HepG2 (cell line): ENCODE results near the gene MLST8. TPM values are rescaled to one million over a fixed set of nuclear protein-coding genes. Genes with fewer than 3 reads are reported as not detected.

Experiments used
- ATAC-seq: fragments of 200-7000 bp; cut with Tn5 transposase; 3 replicates; pipeline ENCODE4 v1.9.1; 2020; ENCODE audit warnings: mild to moderate bottlenecking, moderate library complexity
- BruUV-seq: library from RNA; stranded (reverse); fragments of 400-500 nt; replicated peaks from 2 replicates; lab custom pipeline; 2021; lab: Mats Ljungman, UMichigan
- CTCF ChIA-PET: fragments of 300-600 bp; formaldehyde crosslinking; extraction: SDS; loops from one replicate; lab custom pipeline; 2021; ENCODE audit warnings: low total read pairs, inconsistent platforms, low intra/inter-chr PET ratio; lab: Yijun Ruan, JAX
- POLR2A ChIA-PET: fragments of 350-600 bp; sonication (Branson Sonifier 250); formaldehyde crosslinking; loops from one replicate; lab custom pipeline; 2020; ENCODE audit warnings: antibody characterized with exemption, inconsistent platforms; lab: Yijun Ruan, JAX
- DNase-seq: peaks from one replicate; pipeline ENCODE4 v3.0.0-alpha.2; 2015; ENCODE audit warnings: low spot score
- FAIRE-seq: peaks from 3 replicates; lab custom pipeline; 2011; peaks lifted over from hg19 to GRCh38; lab: Jason Lieb, UNC
- H2AFZ ChIP-seq: one replicate; pipeline ENCODE4 v1.6.1; 2011; ENCODE audit warnings: low read length, inconsistent platforms
- H3K27ac ChIP-seq: fragments of 300-600 bp; 3 replicates; pipeline ENCODE4 v1.8.0; 2011; ENCODE audit warnings: mixed run types, mild to moderate bottlenecking, mixed read lengths, low read length, inconsistent platforms; ENCODE audit not compliant: insufficient read depth; ENCODE audit errors: extremely low read length
- H3K27me3 ChIP-seq, 2 experiments: fragments of 200-600 bp in 1 of 2; 2 replicates in 1 of 2; 3 replicates in 1 of 2; pipeline versions ENCODE4 v1.6.0 to v1.8.0; 2011; ENCODE audit warnings: low read length in 2 of 2, mild to moderate bottlenecking in 2 of 2, moderate library complexity in 2 of 2, inconsistent platforms in 1 of 2; ENCODE audit not compliant: insufficient read depth in 2 of 2, control insufficient read depth in 1 of 2
- H3K36me3 ChIP-seq, 2 experiments: fragments of 200-600 bp in 1 of 2; replicated peaks in 1 of 2; 2 replicates in 1 of 2; 3 replicates in 1 of 2; pipeline versions ENCODE4 v1.5.1 to v1.8.0; 2011; ENCODE audit warnings: low read length in 2 of 2, inconsistent platforms in 1 of 2; ENCODE audit not compliant: insufficient read depth in 2 of 2, control insufficient read depth in 1 of 2
- H3K4me1 ChIP-seq: 2 replicates; pipeline ENCODE4 v1.5.1; 2012; ENCODE audit warnings: low read length, inconsistent platforms; ENCODE audit not compliant: insufficient read depth
- H3K4me2 ChIP-seq: 2 replicates; pipeline ENCODE4 v1.6.0; 2011; ENCODE audit warnings: low read depth, low read length, inconsistent platforms
- H3K4me3 ChIP-seq, 3 experiments: fragments of 200-600 bp in 1 of 3; sonication (generic), shearing (Covaris generic) in 1 of 3; replicated peaks in 1 of 3; 2 replicates each; pipeline ENCODE4 v1.5.1; 2011 to 2016; ENCODE audit warnings: low read length in 3 of 3, inconsistent platforms in 2 of 3, low read depth in 2 of 3, mild to moderate bottlenecking in 2 of 3, control low read depth in 1 of 3, mixed read lengths in 1 of 3; ENCODE audit not compliant: insufficient read depth in 1 of 3
- H3K79me2 ChIP-seq: one replicate; pipeline ENCODE4 v1.6.1; 2011; ENCODE audit warnings: low read length, inconsistent platforms; ENCODE audit not compliant: insufficient read depth
- H3K9ac ChIP-seq: 2 replicates; pipeline ENCODE4 v1.6.0; 2011; ENCODE audit warnings: mild to moderate bottlenecking, low read depth, low read length, inconsistent platforms; ENCODE audit not compliant: insufficient read depth
- H3K9me3 ChIP-seq: 2 replicates; pipeline ENCODE4 v1.5.1; 2012; ENCODE audit warnings: mild to moderate bottlenecking, low read length
- H4K20me1 ChIP-seq: 2 replicates; pipeline ENCODE4 v1.6.0; 2011; ENCODE audit warnings: inconsistent platforms, mild to moderate bottlenecking, low read length, moderate library complexity; ENCODE audit not compliant: insufficient read depth
- BRCA1 ChIP-seq: sonication (generic); formaldehyde crosslinking; IDR thresholded peaks from 2 replicates; pipeline ENCODE4 v1.4.0; 2020; ENCODE audit warnings: missing genetic modification reagents
- DMAP1 ChIP-seq: IDR thresholded peaks from 2 replicates; pipeline ENCODE4 v1.6.1; 2016
- MNT ChIP-seq: fragments of 450-650 bp; IDR thresholded peaks from 2 replicates; pipeline ENCODE4 v1.6.1; 2016
- MTA1 ChIP-seq: sonication (generic); formaldehyde crosslinking; IDR thresholded peaks from 2 replicates; pipeline ENCODE4 v1.4.0; 2020; ENCODE audit warnings: missing genetic modification reagents, mild to moderate bottlenecking, borderline replicate concordance
- NR2F6 ChIP-seq, 2 experiments: IDR thresholded peaks; 2 replicates each; pipeline ENCODE4 v1.6.1; 2016; ENCODE audit warnings: antibody characterized with exemption in 1 of 2, mild to moderate bottlenecking in 1 of 2
- SALL1 ChIP-seq: sonication (generic); formaldehyde crosslinking; IDR thresholded peaks from 2 replicates; pipeline ENCODE4 v1.8.0; 2022; ENCODE audit warnings: mild to moderate bottlenecking, missing genetic modification reagents
- SOX5 ChIP-seq: IDR thresholded peaks from 2 replicates; pipeline ENCODE4 v1.6.1; 2016; ENCODE audit warnings: borderline replicate concordance
- TFE3 ChIP-seq: IDR thresholded peaks from 2 replicates; pipeline ENCODE4 v1.6.1; 2016
- TMF1 ChIP-seq: sonication (generic); formaldehyde crosslinking; IDR thresholded peaks from 2 replicates; pipeline ENCODE4 v1.8.1; 2022; ENCODE audit warnings: low read depth, missing genetic modification reagents
- ZNF280B ChIP-seq: sonication (generic); formaldehyde crosslinking; IDR thresholded peaks from 2 replicates; pipeline ENCODE4 v1.5.0; 2020; ENCODE audit warnings: missing genetic modification reagents, mild to moderate bottlenecking, borderline replicate concordance
- ZNF687 ChIP-seq: sonication (generic); formaldehyde crosslinking; IDR thresholded peaks from 2 replicates; pipeline ENCODE4 v1.5.1; 2020; ENCODE audit warnings: mild to moderate bottlenecking, missing genetic modification reagents, moderate library complexity
- ZNF879 ChIP-seq: sonication (generic); formaldehyde crosslinking; IDR thresholded peaks from 2 replicates; pipeline ENCODE4 v1.8.1; 2023; ENCODE audit warnings: missing genetic modification reagents
- WGBS: methylation state at CpG from one replicate; pipeline ENCODE4 v1.1.6; 2017; ENCODE audit warnings: low lambda C conversion rate; 5-methylcytosine and 5-hydroxymethylcytosine counted together
- in situ Hi-C: cut with HindIII; loops from 2 replicates; pipeline ENCODE4 v1.10.0; 2017; ENCODE audit warnings: low pct_unique_long_range_greater_than_20kb; ENCODE audit not compliant: extremely low pct_ligation_motif_present
- intact Hi-C: fragments of 100-400 bp; cut with micrococcal nuclease; formaldehyde crosslinking; loops from one replicate; pipeline ENCODE4 v1.10.0; 2022; ENCODE audit not compliant: unreplicated experiment
- polyA plus RNA-seq, 8 experiments: library from polyadenylated mRNA; depleted of rRNA in 3 of 8; stranded (reverse) in 7 of 8; unstranded in 1 of 8; fragments of >200 nt; fragmentation: Illumina TruSeq in 4 of 8; extraction: Trizol in 4 of 8; gene quantifications; 2 replicates each; pipeline versions ENCODE4 v1.2.1 to v1.2.3, GENCODE V29; 2011 to 2016; ENCODE audit warnings: low read depth in 4 of 8, missing spikeins in 1 of 8, mixed read lengths in 1 of 8; ENCODE audit not compliant: insufficient read depth in 1 of 8
- total RNA-seq, 5 experiments: library from RNA; depleted of rRNA; stranded (reverse); fragments of >200 nt; fragmentation: Illumina TruSeq; extraction: Trizol; gene quantifications; 2 replicates each; pipeline ENCODE4 v1.2.3, GENCODE V29; 2016; ENCODE audit warnings: low read depth in 1 of 5

Gene MLST8
- total and polyA plus RNA-seq, 2 of the 13 experiments (the other 11 are each of a cell fraction or from before 2014, with no cell fraction given) = 30.8 to 72.7 TPM

- 0 out of 2 replicates have a peak, but pooled peaks have one; percentile 4 for TF ChIP-seq ZNF280B (CRISPR knock-in tag)
- peak; percentile 94 for TF ChIP-seq NR2F6 (IDR thresholded peaks at IDR 0.05)
- peak; percentile 76 for TF ChIP-seq NR2F6 (CRISPR knock-in tag; IDR thresholded peaks at IDR 0.05)
- TF ChIP-seq BRCA1 (CRISPR knock-in tag) = no peak
These were observed 15.9 kb upstream of the MLST8 start (continued) for GRCh38 chr16:2189252-2189893.

GRCh38 chr16:2190002-2190658, 15.1 kb upstream of the MLST8 start:
- intact Hi-C loops (no loop called here), in situ Hi-C loops (no loop called here)
- Histone ChIP-seq H4K20me1 (no peaks in the 10 kb centered on the region), H3K27me3 (0 out of 5 replicates have a peak, but pooled peaks cover 0 to 5% of the 10 kb centered on the region in 2 experiments), H3K9me3 (no peaks in the 10 kb centered on the region), H3K27ac (peak overlapping the region; percentile 48), H2AFZ (no peak overlapping the region), H3K4me1 (peaks cover 45% of the 10 kb centered on the region), H3K4me3 (peak overlapping the region in 1 of 3 experiments; percentile 45; a peak in 2 of 6 replicates), H3K9ac (peak overlapping the region; percentile 56), H3K36me3 (no peaks in the 10 kb centered on the region), H3K79me2 (no peaks in the 10 kb centered on the region), H3K4me2 (peak overlapping the region; percentile 61)
- ChIA-PET POLR2A (interaction anchor here (0.7 to 3.5 kb wide), 8 partner anchors 15 to 181 kb away, joined by 3 to 29 read pairs (median 3); partner anchors contain the start of genes ECI1, PGP and TRAF7), CTCF (no interaction called here)
- peak; percentile 52 for ATAC-seq
- peak; percentile 31 for DNase-seq
- no peak for FAIRE-seq
- WGBS = 33% methylated on average over 7 of the region's 24 CpGs
- no TSS peak for BruUV-seq
- TF ChIP-seq DMAP1 = peak; percentile 39; the same call in 1 of the 2 replicates
- 0 out of 2 replicates have a peak, but pooled peaks have one; percentile 50 for TF ChIP-seq TMF1 (CRISPR knock-in tag)
- peak; percentile 50; the same call in 1 of the 2 replicates for TF ChIP-seq MTA1 (CRISPR knock-in tag)
- no peak for TF ChIP-seq ZNF879
- peak; percentile 44; the same call in 1 of the 2 replicates for TF ChIP-seq SALL1 (CRISPR knock-in tag)
- TF ChIP-seq TFE3 (CRISPR knock-in tag) = no peak
- TF ChIP-seq MNT = 0 out of 2 replicates have a peak, but pooled peaks have one; percentile 18
- TF ChIP-seq ZNF687 (CRISPR knock-in tag) = peak; percentile 93
- peak; percentile 29; the same call in 1 of the 2 replicates for TF ChIP-seq SOX5 (CRISPR knock-in tag)
